Aorta (tissue), 5 donors: Measurements from ENCODE around the gene PDE4C. TPM values are rescaled to one million over a fixed set of nuclear protein-coding genes. Genes with fewer than 3 reads are reported as not detected.
A peak's percentile ranks its signal among the peaks of the same experiment; 100 is the strongest.

Source experiments
- ATAC-seq: fragments of 200-7000 bp; cut with Tn5 transposase; one replicate; pipeline ENCODE4 v1.9.1; 2022; ENCODE audit warnings: moderate library complexity; ENCODE audit not compliant: low FRiP score
- DNase-seq, 2 donors: peaks; one replicate each; pipeline ENCODE4 v3.0.0-alpha.2; 2020
- H3K27ac ChIP-seq, 2 donors: one replicate each; pipeline ENCODE4 v1.5.1; 2013; ENCODE audit warnings: low read length in 2 of 2, mild to moderate bottlenecking in 2 of 2, moderate library complexity in 2 of 2, control low read depth in 1 of 2, inconsistent platforms in 1 of 2, low read depth in 1 of 2
- H3K27me3 ChIP-seq, 2 donors: one replicate each; pipeline ENCODE4 v1.6.1; 2013; ENCODE audit warnings: control low read depth in 1 of 2, low read length in 1 of 2, mild to moderate bottlenecking in 1 of 2, moderate library complexity in 1 of 2; ENCODE audit not compliant: insufficient read depth in 2 of 2, control insufficient read depth in 1 of 2
- H3K36me3 ChIP-seq, 2 donors: one replicate each; pipeline ENCODE4 v1.6.1; 2013; ENCODE audit warnings: control low read depth in 1 of 2, low read length in 1 of 2, mild to moderate bottlenecking in 1 of 2; ENCODE audit not compliant: insufficient read depth in 2 of 2, control insufficient read depth in 1 of 2
- H3K4me1 ChIP-seq, 2 donors: one replicate each; pipeline ENCODE4 v1.6.1; 2013; ENCODE audit warnings: low read length in 2 of 2, control low read depth in 1 of 2, mild to moderate bottlenecking in 1 of 2, moderate library complexity in 1 of 2; ENCODE audit not compliant: insufficient read depth in 2 of 2, control insufficient read depth in 1 of 2
- H3K4me3 ChIP-seq, 2 donors: one replicate each; pipeline ENCODE4 v1.5.1; 2013; ENCODE audit warnings: low read length in 2 of 2, control low read depth in 1 of 2, mild to moderate bottlenecking in 1 of 2
- H3K9me3 ChIP-seq: one replicate; pipeline ENCODE4 v1.6.1; 2013; ENCODE audit warnings: mild to moderate bottlenecking, low read length; ENCODE audit not compliant: control insufficient read depth
- WGBS, 2 donors: extraction: QIAGEN DNeasy Blood & Tissue Kit; methylation state at CpG; one replicate each; pipeline ENCODE4 v1.1.7; 2013; 5-methylcytosine and 5-hydroxymethylcytosine counted together
- intact Hi-C, 2 donors: fragments of 100-400 bp; cut with DNase I; formaldehyde crosslinking; loops; one replicate each; pipeline versions ENCODE4 v1.14.2 to v1.15.0; 2022
- polyA plus RNA-seq, 2 donors: library from polyadenylated mRNA; stranded (reverse); fragments of 200-250 nt; gene quantifications; one replicate each; pipeline ENCODE4 v1.2.3, GENCODE V29; 2013
- total RNA-seq, 2 donors: library from RNA; stranded (reverse); fragmentation: NEBNext Ultra II Directional; extraction: Animal tissue kit (Norgen Biotek cat#: 25700); gene quantifications; one replicate each; pipeline ENCODE4 v1.2.1, GENCODE V29; 2021
- donor health status: healthy with polysubstance abuse.
- donor health status: Bipolar disorder and iron deficiency.
- donor health status: DM: no; HTN: no; CAD: no.
- donor health status: DM: no; HTN: no; CAD: no.
- donor health status: DM: yes; HTN: yes; CAD: no.

Gene PDE4C
- total and polyA plus RNA-seq, 4 donors, result 0.03 to 2.3 (median 0.96) TPM

GRCh38 chr19:18259893-18260292 is 33.7 kb upstream of the PDE4C start:
- Histone ChIP-seq H3K4me1 (no peaks in the 10 kb centered on the region), H3K36me3 (peaks cover 0 to 4% of the 10 kb centered on the region in 2 donors), H3K9me3 (no peaks in the 10 kb centered on the region), H3K27me3 (no peaks in the 10 kb centered on the region), H3K4me3 (no peak overlapping the region), H3K27ac (no peak overlapping the region)
- ATAC-seq (no peak), DNase-seq (no peak)
- intact Hi-C loops, result loop anchor here in 1 of 2 donors (10.0 kb wide), 1 partner anchor 155 kb away; the partner anchor contains the start of gene SSBP4
- WGBS, 2 donors, result 81 to 88% methylated on average over 4 of the region's 4 CpGs

- Histone ChIP-seq H3K27me3 (no peaks in the 10 kb centered on the region), H3K36me3 (peaks cover 0 to 4% of the 10 kb centered on the region in 2 donors), H3K4me1 (no peaks in the 10 kb centered on the region), H3K9me3 (no peaks in the 10 kb centered on the region), H3K4me3 (no peak overlapping the region), H3K27ac (no peak overlapping the region)
- WGBS, 2 donors, result 90 to 93% methylated on average over 55 of the region's 55 CpGs
- intact Hi-C loops, result loop anchor here in 1 of 2 donors (10.0 kb wide), 1 partner anchor 157 kb away; the partner anchor contains the start of gene SSBP4
- DNase-seq (no peak), ATAC-seq (no peak)
Measured at GRCh38 chr19:18257503-18258470, 31.5 kb upstream of the PDE4C start.

- Histone ChIP-seq H3K27me3 (no peaks in the 10 kb centered on the region), H3K9me3 (no peaks in the 10 kb centered on the region), H3K4me3 (no peak overlapping the region), H3K36me3 (peaks cover 0 to 4% of the 10 kb centered on the region in 2 donors), H3K27ac (no peak overlapping the region), H3K4me1 (no peaks in the 10 kb centered on the region)
- ATAC-seq (no peak), DNase-seq (no peak)
- intact Hi-C loops, result loop anchor here (5.0 to 10.0 kb wide), 3 partner anchors 48 to 160 kb away; partner anchors contain the start of genes MPV17L2 (in 2 of the 2) and SSBP4 (in 1 of the 2)
- WGBS, 2 donors, result 15 to 16% methylated on average over 24 of the region's 24 CpGs
Measured at GRCh38 chr19:18254546-18255503, 28.6 kb upstream of the PDE4C start.

GRCh38 chr19:18253716-18254115 is 27.5 kb upstream of the PDE4C start:
- H3K27ac ChIP-seq, result no peak overlapping the region
- H3K9me3 ChIP-seq, result no peaks in the 10 kb centered on the region
- 35 to 39% methylated on average over 5 of the region's 5 CpGs for WGBS, 2 donors
- DNase-seq (no peak), ATAC-seq (no peak)
- intact Hi-C loops, result loop anchor here (5.0 to 10.0 kb wide), 3 partner anchors 46 to 161 kb away; partner anchors contain the start of genes MPV17L2 (in 2 of the 2) and SSBP4 (in 1 of the 2)
- H3K4me1 ChIP-seq, result no peaks in the 10 kb centered on the region
- no peaks in the 10 kb centered on the region for H3K27me3 ChIP-seq
- no peak overlapping the region for H3K4me3 ChIP-seq
- H3K36me3 ChIP-seq, result peaks cover 0 to 4% of the 10 kb centered on the region in 2 donors

GRCh38 chr19:18253130-18253529 is 26.9 kb upstream of the PDE4C start:
- no peak overlapping the region for H3K27ac ChIP-seq
- 86% methylated on average over 4 of the region's 4 CpGs for WGBS, 2 donors
- ATAC-seq, result no peak
- no peak overlapping the region for H3K4me3 ChIP-seq
- peaks cover 0 to 4% of the 10 kb centered on the region in 2 donors for H3K36me3 ChIP-seq
- H3K4me1 ChIP-seq, result no peaks in the 10 kb centered on the region
- intact Hi-C loops, result loop anchor here (5.0 to 10.0 kb wide), 3 partner anchors 46 to 162 kb away; partner anchors contain the start of genes MPV17L2 (in 2 of the 2) and SSBP4 (in 1 of the 2)
- H3K9me3 ChIP-seq, result no peaks in the 10 kb centered on the region
- H3K27me3 ChIP-seq, result no peaks in the 10 kb centered on the region
- no peak for DNase-seq

GRCh38 chr19:18252370-18252717 is 26.1 kb upstream of the PDE4C start:
- ATAC-seq (no peak), DNase-seq (no peak)
- Histone ChIP-seq H3K36me3 (peaks cover 0 to 1% of the 10 kb centered on the region in 2 donors), H3K27me3 (no peaks in the 10 kb centered on the region), H3K27ac (no peak overlapping the region), H3K9me3 (no peaks in the 10 kb centered on the region), H3K4me3 (no peak overlapping the region), H3K4me1 (no peaks in the 10 kb centered on the region)
- 73 to 77% methylated on average over 7 of the region's 7 CpGs for WGBS, 2 donors
- intact Hi-C loops, result loop anchor here (5.0 to 10.0 kb wide), 3 partner anchors 45 to 162 kb away; partner anchors contain the start of genes MPV17L2 (in 2 of the 2) and SSBP4 (in 1 of the 2)

GRCh38 chr19:18251587-18252369 is 25.5 kb upstream of the PDE4C start:
- H3K36me3 ChIP-seq, result no peaks in the 10 kb centered on the region
- peak; percentile 80 for ATAC-seq
- no peak overlapping the region for H3K27ac ChIP-seq
- no peaks in the 10 kb centered on the region for H3K27me3 ChIP-seq
- DNase-seq, result peak; percentile 76 to 91
- no peaks in the 10 kb centered on the region for H3K4me1 ChIP-seq
- no peaks in the 10 kb centered on the region for H3K9me3 ChIP-seq
- 20% methylated on average over 23 of the region's 23 CpGs for WGBS, 2 donors
- no peak overlapping the region for H3K4me3 ChIP-seq
- intact Hi-C loops, result loop anchor here (5.0 to 10.0 kb wide), 3 partner anchors 44 to 163 kb away; partner anchors contain the start of genes MPV17L2 (in 2 of the 2) and SSBP4 (in 1 of the 2)
